Osteoblast (primary cell): ENCODE results near the gene ALS2. TPM values are rescaled to one million over a fixed set of nuclear protein-coding genes. Genes with fewer than 3 reads are reported as not detected.

Experiments used
- DNase-seq: peaks from one replicate; pipeline ENCODE4 v3.0.0; 2011; ENCODE audit warnings: low spot score, mixed read lengths; ENCODE audit not compliant: insufficient read length; ENCODE audit errors: missing footprints
- H2AFZ ChIP-seq: 2 replicates; pipeline ENCODE4 v1.6.0; 2011; ENCODE audit warnings: mild to moderate bottlenecking, low read length
- H3K27ac ChIP-seq: 2 replicates; pipeline ENCODE4 v1.5.1; 2011; ENCODE audit warnings: mild to moderate bottlenecking, low read depth, low read length, moderate library complexity
- H3K27me3 ChIP-seq: 2 replicates; pipeline ENCODE4 v1.6.0; 2012; ENCODE audit warnings: mild to moderate bottlenecking, control low read depth, inconsistent platforms, low read length, moderate library complexity; ENCODE audit not compliant: insufficient read depth
- H3K36me3 ChIP-seq: 2 replicates; pipeline ENCODE4 v1.5.1; 2011; ENCODE audit warnings: mild to moderate bottlenecking, low read length, control low read depth, moderate library complexity; ENCODE audit not compliant: insufficient read depth
- H3K4me1 ChIP-seq: 2 replicates; pipeline ENCODE4 v1.5.1; 2011; ENCODE audit warnings: mild to moderate bottlenecking, low read length, control low read depth, moderate library complexity; ENCODE audit not compliant: insufficient read depth
- H3K4me2 ChIP-seq: 2 replicates; pipeline ENCODE4 v1.6.0; 2011; ENCODE audit warnings: mild to moderate bottlenecking, low read length; ENCODE audit not compliant: insufficient read depth
- H3K4me3 ChIP-seq: fragments of 200-600 bp; sonication (generic); 3 replicates; pipeline ENCODE4 v1.5.1; 2012; ENCODE audit warnings: mild to moderate bottlenecking, low read length, inconsistent platforms; ENCODE audit not compliant: insufficient read depth
- H3K79me2 ChIP-seq: 2 replicates; pipeline ENCODE4 v1.6.0; 2012; ENCODE audit warnings: mild to moderate bottlenecking, low read length, control low read depth, inconsistent platforms; ENCODE audit not compliant: insufficient read depth
- H3K9me3 ChIP-seq: 2 replicates; pipeline ENCODE4 v1.5.1; 2011; ENCODE audit warnings: low read depth, low read length, control low read depth
- H4K20me1 ChIP-seq: 2 replicates; pipeline ENCODE4 v1.6.0; 2012; ENCODE audit warnings: mild to moderate bottlenecking, low read length, control low read depth; ENCODE audit not compliant: insufficient read depth
- CTCF ChIP-seq: IDR thresholded peaks from 2 replicates; pipeline ENCODE4 v1.5.1; 2011; ENCODE audit warnings: mild to moderate bottlenecking, low read depth, low read length, moderate library complexity; ENCODE audit errors: extremely low read depth
- total RNA-seq: library from RNA; depleted of rRNA; stranded (reverse); fragments of >200 nt; gene quantifications from 2 replicates; pipeline ENCODE4 v1.2.3, GENCODE V29; 2012

ALS2 gene
- total RNA-seq, 1 donor, result 39.1 TPM

GRCh38 chr2:201809633-201810032 is 28.9 kb upstream of the ALS2 start:
- Histone ChIP-seq H3K4me2 (no peak overlapping the region), H3K4me3 (no peak overlapping the region)

GRCh38 chr2:201808027-201808426 is 27.3 kb upstream of the ALS2 start:
- peak overlapping the region; percentile 64 for H2AFZ ChIP-seq
- peaks cover 28% of the 10 kb centered on the region for H3K4me1 ChIP-seq
- H3K9me3 ChIP-seq, result no peaks in the 10 kb centered on the region
- peak overlapping the region; percentile 86 for H3K27ac ChIP-seq
- no peaks in the 10 kb centered on the region for H3K27me3 ChIP-seq
- H3K36me3 ChIP-seq, result no peaks in the 10 kb centered on the region
- TF ChIP-seq CTCF, result no peak
- H3K4me3 ChIP-seq, result peak overlapping the region; percentile 31
- DNase-seq, result no peak
- H3K79me2 ChIP-seq, result no peaks in the 10 kb centered on the region
- no peaks in the 10 kb centered on the region for H4K20me1 ChIP-seq
- peak overlapping the region; percentile 82 for H3K4me2 ChIP-seq

More at GRCh38 chr2:201809633-201810032, 28.9 kb upstream of the ALS2 start:
- Histone ChIP-seq H2AFZ (no peak overlapping the region), H3K4me1 (peaks cover 28% of the 10 kb centered on the region), H4K20me1 (no peaks in the 10 kb centered on the region), H3K36me3 (no peaks in the 10 kb centered on the region), H3K9me3 (no peaks in the 10 kb centered on the region), H3K79me2 (no peaks in the 10 kb centered on the region), H3K27me3 (no peaks in the 10 kb centered on the region), H3K27ac (no peak overlapping the region)
- TF ChIP-seq CTCF, result no peak
- no peak for DNase-seq

GRCh38 chr2:201807452-201807999 is 26.8 kb upstream of the ALS2 start:
- peak; percentile 90 for DNase-seq
- H3K9me3 ChIP-seq, result no peaks in the 10 kb centered on the region
- no peaks in the 10 kb centered on the region for H3K27me3 ChIP-seq
- peak overlapping the region; percentile 82 for H3K4me2 ChIP-seq
- H3K4me3 ChIP-seq, result peak overlapping the region; percentile 31
- no peaks in the 10 kb centered on the region for H3K79me2 ChIP-seq
- no peaks in the 10 kb centered on the region for H3K36me3 ChIP-seq
- no peaks in the 10 kb centered on the region for H4K20me1 ChIP-seq
- peaks cover 28% of the 10 kb centered on the region for H3K4me1 ChIP-seq
- peak overlapping the region; percentile 86 for H3K27ac ChIP-seq
- peak overlapping the region; percentile 64 for H2AFZ ChIP-seq
- TF ChIP-seq CTCF, result no peak

GRCh38 chr2:201806442-201807170 is 25.9 kb upstream of the ALS2 start, which contains the start of gene CDK15:
CDK15 (plus strand) TSS chr2:201806537; CDS start chr2:201806665, 128 bp downstream.
- Histone ChIP-seq H3K27me3 (no peaks in the 10 kb centered on the region), H3K4me1 (peaks cover 28% of the 10 kb centered on the region), H3K36me3 (no peaks in the 10 kb centered on the region), H3K4me3 (peak within 1 kb of the TSS; percentile 61), H2AFZ (peak within 1 kb of the TSS; percentile 87), H3K9me3 (no peaks in the 10 kb centered on the region), H3K79me2 (no peaks in the 10 kb centered on the region), H4K20me1 (no peaks in the 10 kb centered on the region), H3K27ac (peak within 1 kb of the TSS; percentile 86), H3K4me2 (peak within 1 kb of the TSS; percentile 82)
- no peak for TF ChIP-seq CTCF
- DNase-seq, result peak; percentile 75
